A673 (cell line): ENCODE data around the gene CPNE2. TPM values are rescaled to one million over a fixed set of nuclear protein-coding genes. Genes with fewer than 3 reads are reported as not detected.

Experiments
- BruUV-seq: library from RNA; stranded (reverse); fragments of 400-500 nt; replicated peaks from 2 replicates; lab custom pipeline; 2021; lab: Mats Ljungman, UMichigan
- CTCF ChIA-PET: fragments of 300-600 bp; sonication (Branson Sonifier 250); formaldehyde crosslinking; loops from one replicate; lab custom pipeline; 2022; ENCODE audit warnings: antibody characterized with exemption; lab: Charles Lee
- POLR2A ChIA-PET: fragments of 300-600 bp; sonication (Branson Sonifier 250); formaldehyde crosslinking; loops from one replicate; lab custom pipeline; 2022; ENCODE audit warnings: antibody characterized with exemption; ENCODE audit not compliant: low non-redundant PET; lab: Charles Lee
- DNase-seq: peaks from one replicate; pipeline ENCODE4 v3.0.0-alpha.2; 2015; ENCODE audit warnings: low spot score
- H3K27ac ChIP-seq: fragments of 200-600 bp; sonication (generic); 2 replicates; pipeline ENCODE4 v1.5.1; 2016; ENCODE audit warnings: mixed run types, low read depth, mild to moderate bottlenecking, mixed read lengths, antibody characterized with exemption, low read length; ENCODE audit not compliant: poor library complexity, severe bottlenecking
- H3K27me3 ChIP-seq: fragments of 200-600 bp; sonication (generic); replicated peaks from 2 replicates; pipeline ENCODE4 v1.6.1; 2017; ENCODE audit warnings: mixed run types, low read depth, mild to moderate bottlenecking, mixed read lengths, antibody characterized with exemption, low read length; ENCODE audit not compliant: insufficient read depth, poor library complexity
- H3K36me3 ChIP-seq: fragments of 200-600 bp; sonication (generic); 2 replicates; pipeline ENCODE4 v1.6.1; 2016; ENCODE audit warnings: mixed run types, mild to moderate bottlenecking, mixed read lengths, antibody characterized with exemption, low read length; ENCODE audit not compliant: insufficient read depth, poor library complexity, severe bottlenecking
- H3K4me1 ChIP-seq: fragments of 200-600 bp; sonication (generic); 2 replicates; pipeline ENCODE4 v1.6.1; 2017; ENCODE audit warnings: mixed run types, mild to moderate bottlenecking, mixed read lengths, antibody characterized with exemption, low read length; ENCODE audit not compliant: insufficient read depth, poor library complexity, severe bottlenecking
- H3K4me3 ChIP-seq: fragments of 200-600 bp; sonication (generic); 2 replicates; pipeline ENCODE4 v1.5.1; 2016; ENCODE audit warnings: low read depth, mixed run types, mild to moderate bottlenecking, mixed read lengths, low read length; ENCODE audit not compliant: poor library complexity, severe bottlenecking
- H3K9me3 ChIP-seq: fragments of 200-600 bp; sonication (generic); 2 replicates; pipeline ENCODE4 v1.6.1; 2016; ENCODE audit warnings: mixed run types, low read depth, mild to moderate bottlenecking, mixed read lengths, antibody characterized with exemption, low read length; ENCODE audit not compliant: poor library complexity, severe bottlenecking
- EZH2 ChIP-seq: fragments of 200-600 bp; sonication (generic); IDR thresholded peaks from 2 replicates; pipeline ENCODE4 v1.6.1; 2017; ENCODE audit warnings: borderline replicate concordance, low read depth, mild to moderate bottlenecking, mixed read lengths, antibody characterized with exemption, low read length; ENCODE audit not compliant: poor library complexity, severe bottlenecking
- intact Hi-C: fragments of 100-400 bp; cut with micrococcal nuclease; formaldehyde crosslinking; loops from one replicate; pipeline ENCODE4 v1.10.0; 2022; ENCODE audit not compliant: unreplicated experiment
- total RNA-seq: library from RNA; stranded (reverse); gene quantifications from 2 replicates; pipeline ENCODE4 v1.2.3, GENCODE V29; 2021
- TF ChIP-seq, protein P1 (sequence below): fragments of 300-800, 200-600 bp; sonication (generic); conservative IDR thresholded peaks from 2 replicates; pipeline ENCODE4 v1.5.1; 2017; ENCODE audit warnings: low read depth, mild to moderate bottlenecking, antibody characterized with exemption, low read length, moderate library complexity, mixed read lengths

The CPNE2 gene
- total RNA-seq, 1 experiment from 2014 or later = 38.1 TPM

DNA sequence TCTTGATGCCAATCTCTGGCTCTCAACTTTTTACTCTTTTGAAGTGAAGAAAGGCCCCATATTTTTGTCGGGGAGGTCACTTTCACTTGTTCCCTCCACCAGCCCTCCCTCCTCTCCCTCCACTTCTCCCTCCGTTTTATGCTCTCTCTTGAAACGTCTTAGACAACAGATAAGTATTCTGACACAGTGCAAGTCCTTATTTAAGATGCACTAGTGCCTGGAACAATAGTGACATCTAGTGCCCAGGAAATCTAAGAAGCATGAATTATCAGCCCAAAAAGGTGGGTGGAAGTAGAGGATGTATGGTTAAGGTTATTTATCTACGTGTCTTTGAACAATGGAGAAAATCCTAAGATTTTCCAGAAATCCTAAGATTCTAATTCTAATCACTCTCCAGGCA, 75.6 kb downstream of the CPNE2 start:
- ChIA-PET CTCF (no interaction called here), POLR2A (no interaction called here)
- Histone ChIP-seq H3K4me3 (no peak overlapping the region), H3K9me3 (no peaks in the 10 kb centered on the region), H3K27me3 (no peaks in the 10 kb centered on the region), H3K27ac (no peak overlapping the region), H3K4me1 (peaks cover 15% of the 10 kb centered on the region), H3K36me3 (peaks cover 70% of the 10 kb centered on the region)
- no TSS peak for BruUV-seq
- DNase-seq = peak; percentile 82
- TF ChIP-seq EZH2 = no peak
- TF ChIP-seq, protein P1, sequence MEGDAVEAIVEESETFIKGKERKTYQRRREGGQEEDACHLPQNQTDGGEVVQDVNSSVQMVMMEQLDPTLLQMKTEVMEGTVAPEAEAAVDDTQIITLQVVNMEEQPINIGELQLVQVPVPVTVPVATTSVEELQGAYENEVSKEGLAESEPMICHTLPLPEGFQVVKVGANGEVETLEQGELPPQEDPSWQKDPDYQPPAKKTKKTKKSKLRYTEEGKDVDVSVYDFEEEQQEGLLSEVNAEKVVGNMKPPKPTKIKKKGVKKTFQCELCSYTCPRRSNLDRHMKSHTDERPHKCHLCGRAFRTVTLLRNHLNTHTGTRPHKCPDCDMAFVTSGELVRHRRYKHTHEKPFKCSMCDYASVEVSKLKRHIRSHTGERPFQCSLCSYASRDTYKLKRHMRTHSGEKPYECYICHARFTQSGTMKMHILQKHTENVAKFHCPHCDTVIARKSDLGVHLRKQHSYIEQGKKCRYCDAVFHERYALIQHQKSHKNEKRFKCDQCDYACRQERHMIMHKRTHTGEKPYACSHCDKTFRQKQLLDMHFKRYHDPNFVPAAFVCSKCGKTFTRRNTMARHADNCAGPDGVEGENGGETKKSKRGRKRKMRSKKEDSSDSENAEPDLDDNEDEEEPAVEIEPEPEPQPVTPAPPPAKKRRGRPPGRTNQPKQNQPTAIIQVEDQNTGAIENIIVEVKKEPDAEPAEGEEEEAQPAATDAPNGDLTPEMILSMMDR = peak; percentile 79
- intact Hi-C loops = loop anchor here (1.0 to 5.0 kb wide), 3 partner anchors 84 to 301 kb away; partner anchors contain the start of gene SLC12A3

DNA sequence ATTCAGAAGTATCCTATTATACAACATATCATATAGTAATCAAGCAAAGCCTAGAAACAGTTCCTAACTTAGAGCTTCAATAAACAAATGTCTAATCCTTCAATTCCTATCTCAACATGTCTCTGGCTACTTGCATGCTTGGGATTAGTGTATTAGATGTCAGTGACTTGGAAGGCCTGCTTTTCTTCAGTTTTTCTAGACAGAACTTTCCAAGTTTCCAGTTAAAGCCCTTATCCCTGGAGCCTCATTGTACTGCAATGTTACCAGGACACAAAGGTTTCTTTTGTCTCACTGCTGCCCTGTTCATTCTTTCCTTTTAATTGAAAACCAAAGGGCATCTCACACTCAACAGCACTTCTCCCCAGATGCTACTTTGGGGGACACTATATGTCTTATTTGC, 76.9 kb downstream of the CPNE2 start:
- H3K9me3 ChIP-seq = no peaks in the 10 kb centered on the region
- no peak for DNase-seq
- no peaks in the 10 kb centered on the region for H3K27me3 ChIP-seq
- no TSS peak for BruUV-seq
- ChIA-PET POLR2A (interaction anchor here (0.7 kb wide), 1 partner anchor 274 kb away, joined by 3 read pairs; no protein-coding TSS in a partner anchor), CTCF (interaction anchor here (0.7 kb wide), 1 partner anchor 77 kb away, joined by 3 read pairs; no protein-coding TSS in a partner anchor)
- no peak overlapping the region for H3K4me3 ChIP-seq
- TF ChIP-seq EZH2 = no peak
- TF ChIP-seq, protein P1 = no peak
- H3K36me3 ChIP-seq = peaks cover 66% of the 10 kb centered on the region
- H3K27ac ChIP-seq = no peak overlapping the region
- H3K4me1 ChIP-seq = peaks cover 5% of the 10 kb centered on the region
- intact Hi-C loops = loop anchor here (5.0 kb wide), 1 partner anchor 302 kb away; the partner anchor contains the start of gene SLC12A3

DNA sequence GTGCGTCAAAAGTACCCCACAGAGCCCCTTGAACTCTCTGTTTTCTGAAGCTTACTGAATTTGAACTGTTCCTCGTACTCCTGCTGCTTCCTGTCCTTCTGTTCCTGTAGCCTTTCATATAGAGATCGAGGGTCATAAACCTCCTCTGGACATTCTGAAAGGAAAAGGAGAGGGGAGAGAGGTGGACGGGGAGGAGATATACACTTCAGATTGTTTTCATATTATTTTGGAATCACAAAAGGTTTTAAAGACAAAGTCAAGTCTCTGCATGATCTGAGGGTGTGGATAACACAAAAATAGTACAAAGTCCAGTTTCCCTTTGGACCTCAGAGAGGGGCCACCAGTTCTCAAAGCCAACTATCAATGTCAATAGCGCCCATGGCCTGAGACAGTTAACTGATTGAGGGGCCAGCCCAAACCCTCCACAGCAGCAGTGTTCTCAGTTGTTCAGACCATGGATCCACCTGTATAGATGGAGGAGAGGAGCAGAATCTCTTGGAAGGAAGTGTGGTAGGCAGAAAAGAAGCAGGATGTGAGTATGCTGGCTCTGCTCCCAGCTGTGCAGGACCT, 80.4 kb downstream of the CPNE2 start:
- Histone ChIP-seq H3K27me3 (no peaks in the 10 kb centered on the region), H3K4me1 (no peaks in the 10 kb centered on the region), H3K4me3 (no peak overlapping the region), H3K9me3 (no peaks in the 10 kb centered on the region), H3K36me3 (peaks cover 39% of the 10 kb centered on the region), H3K27ac (no peak overlapping the region)
- intact Hi-C loops = no loop called here
- no peak for TF ChIP-seq EZH2
- TF ChIP-seq, protein P1 = no peak
- DNase-seq = no peak
- ChIA-PET CTCF (no interaction called here), POLR2A (no interaction called here)
- BruUV-seq = no TSS peak
